Vagina (tissue), 2 donors: ENCODE measurements around the gene MICALL1. TPM values are rescaled to one million over a fixed set of nuclear protein-coding genes. Genes with fewer than 3 reads are reported as not detected.

Experiments used
- DNase-seq, 2 donors: peaks; one replicate each; pipeline ENCODE4 v3.0.0-alpha.2; 2017; ENCODE audit errors: extremely low spot score in 2 of 2
- H3K27ac ChIP-seq: fragments of 200-600 bp; sonication (generic); one replicate; pipeline ENCODE4 v1.5.1; 2019
- H3K27me3 ChIP-seq: fragments of 200-600 bp; sonication (generic); one replicate; pipeline ENCODE4 v1.5.1; 2019
- H3K36me3 ChIP-seq, 2 donors: fragments of 200-600 bp; sonication (generic); one replicate each; pipeline ENCODE4 v1.5.1; 2017 to 2019
- H3K4me1 ChIP-seq: fragments of 200-600 bp; sonication (generic); one replicate; pipeline ENCODE4 v1.5.1; 2019
- H3K4me3 ChIP-seq, 2 donors: fragments of 200-600 bp; sonication (generic); 1 replicate in 1 of 2; 2 replicates in 1 of 2; pipeline ENCODE4 v1.5.1; 2016 to 2019
- H3K9me3 ChIP-seq: fragments of 200-600 bp; sonication (generic); one replicate; pipeline ENCODE4 v1.5.1; 2019
- CTCF ChIP-seq, 3 experiments: fragments of 450-650 bp in 2 of 3; fragments of 200-600 bp in 1 of 3; sonication (generic) in 1 of 3; IDR thresholded peaks; one replicate each; pipeline ENCODE4 v1.5.1; 2017 to 2019; ENCODE audit warnings: antibody characterized with exemption in 3 of 3, mild to moderate bottlenecking in 2 of 3, moderate library complexity in 2 of 3
- POLR2A ChIP-seq, 2 donors: fragments of 450-650 bp; IDR thresholded peaks; one replicate each; pipeline ENCODE4 v1.6.1; 2017; ENCODE audit warnings: antibody characterized with exemption in 2 of 2, mild to moderate bottlenecking in 2 of 2, moderate library complexity in 2 of 2
- POLR2AphosphoS5 ChIP-seq, 2 donors: sonication (generic); formaldehyde crosslinking; IDR thresholded peaks; one replicate each; pipeline ENCODE4 v1.9.0; 2017; ENCODE audit warnings: antibody characterized with exemption in 2 of 2, mild to moderate bottlenecking in 2 of 2, low read depth in 1 of 2; ENCODE audit not compliant: insufficient read depth in 1 of 2
- intact Hi-C: fragments of 100-400 bp; cut with DNase I; formaldehyde crosslinking; loops from one replicate; pipeline ENCODE4 v1.15.1; 2023
- total RNA-seq: library from RNA; depleted of rRNA; stranded (reverse); fragments of >200 nt; gene quantifications from one replicate; pipeline ENCODE4 v1.2.3, GENCODE V29; 2016

MICALL1 gene, protein sequence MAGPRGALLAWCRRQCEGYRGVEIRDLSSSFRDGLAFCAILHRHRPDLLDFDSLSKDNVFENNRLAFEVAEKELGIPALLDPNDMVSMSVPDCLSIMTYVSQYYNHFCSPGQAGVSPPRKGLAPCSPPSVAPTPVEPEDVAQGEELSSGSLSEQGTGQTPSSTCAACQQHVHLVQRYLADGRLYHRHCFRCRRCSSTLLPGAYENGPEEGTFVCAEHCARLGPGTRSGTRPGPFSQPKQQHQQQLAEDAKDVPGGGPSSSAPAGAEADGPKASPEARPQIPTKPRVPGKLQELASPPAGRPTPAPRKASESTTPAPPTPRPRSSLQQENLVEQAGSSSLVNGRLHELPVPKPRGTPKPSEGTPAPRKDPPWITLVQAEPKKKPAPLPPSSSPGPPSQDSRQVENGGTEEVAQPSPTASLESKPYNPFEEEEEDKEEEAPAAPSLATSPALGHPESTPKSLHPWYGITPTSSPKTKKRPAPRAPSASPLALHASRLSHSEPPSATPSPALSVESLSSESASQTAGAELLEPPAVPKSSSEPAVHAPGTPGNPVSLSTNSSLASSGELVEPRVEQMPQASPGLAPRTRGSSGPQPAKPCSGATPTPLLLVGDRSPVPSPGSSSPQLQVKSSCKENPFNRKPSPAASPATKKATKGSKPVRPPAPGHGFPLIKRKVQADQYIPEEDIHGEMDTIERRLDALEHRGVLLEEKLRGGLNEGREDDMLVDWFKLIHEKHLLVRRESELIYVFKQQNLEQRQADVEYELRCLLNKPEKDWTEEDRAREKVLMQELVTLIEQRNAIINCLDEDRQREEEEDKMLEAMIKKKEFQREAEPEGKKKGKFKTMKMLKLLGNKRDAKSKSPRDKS
- total RNA-seq, result 112 TPM

DNA sequence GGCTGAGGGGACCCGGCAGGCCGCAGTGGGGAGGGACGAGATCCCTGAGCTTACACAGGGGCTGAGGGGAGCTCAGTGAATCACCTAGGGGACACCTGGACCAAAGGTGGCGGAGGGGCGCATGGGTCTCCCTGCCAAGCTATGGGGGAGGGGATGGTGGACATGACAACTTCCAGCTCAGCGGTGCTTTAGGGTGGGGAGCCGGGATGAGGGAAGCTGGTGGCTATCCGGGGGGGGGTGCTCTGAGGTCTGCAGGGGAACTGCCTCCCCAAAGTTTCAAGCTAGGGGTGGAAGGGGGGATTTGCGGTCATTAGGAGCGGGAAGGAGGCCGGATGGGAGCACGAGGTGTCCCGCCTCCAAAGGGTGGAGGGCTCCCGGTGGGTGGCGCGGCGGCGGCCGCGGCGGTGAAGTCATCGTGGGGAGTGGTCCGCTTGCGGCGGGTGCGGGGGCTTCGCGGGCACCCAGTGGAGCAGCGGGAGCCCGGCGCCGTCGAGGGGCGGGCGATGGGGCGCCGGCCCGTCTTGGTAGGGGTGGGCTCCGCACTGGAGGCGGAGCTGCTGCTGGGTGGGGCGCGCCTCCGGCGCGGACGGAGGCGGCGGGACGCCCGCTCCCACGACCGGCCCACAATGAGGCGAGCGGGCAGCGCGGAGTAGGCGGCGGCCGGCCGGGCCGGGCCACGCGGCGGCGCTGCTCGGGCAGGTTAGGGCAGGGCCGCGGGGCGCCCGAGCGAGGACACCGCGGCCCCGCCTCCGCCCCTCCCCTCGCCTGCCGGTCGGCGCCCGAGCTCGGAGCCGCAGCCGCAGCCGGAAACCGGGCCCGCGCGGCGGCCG lies at the start of gene MICALL1:
MICALL1 (plus strand) TSS at position 764 of the 830 bp plus-strand sequence. CDS start 126 bp downstream, outside the sequence.
- DNase-seq, result peak in 1 of 2 donors; percentile 90
- Histone ChIP-seq H3K4me3 (peak within 1 kb of the TSS; percentile 71 to 80), H3K9me3 (no peaks in the 10 kb centered on the region), H3K27me3 (no peaks in the 10 kb centered on the region), H3K27ac (peak within 1 kb of the TSS; percentile 96), H3K4me1 (peaks cover 63% of the 10 kb centered on the region), H3K36me3 (no peaks in the 10 kb centered on the region)
- TF ChIP-seq POLR2AphosphoS5 (IDR thresholded peaks at IDR 0.05; ENCODE audit: insufficient read depth in 1 of 2, low read depth in 1 of 2) (peak in 1 of 2 donors; percentile 4), CTCF (IDR thresholded peaks at IDR 0.05) (no peak), POLR2A (IDR thresholded peaks at IDR 0.05) (peak in 1 of 2 donors; percentile 48)
- intact Hi-C loops, result no loop called here

DNA sequence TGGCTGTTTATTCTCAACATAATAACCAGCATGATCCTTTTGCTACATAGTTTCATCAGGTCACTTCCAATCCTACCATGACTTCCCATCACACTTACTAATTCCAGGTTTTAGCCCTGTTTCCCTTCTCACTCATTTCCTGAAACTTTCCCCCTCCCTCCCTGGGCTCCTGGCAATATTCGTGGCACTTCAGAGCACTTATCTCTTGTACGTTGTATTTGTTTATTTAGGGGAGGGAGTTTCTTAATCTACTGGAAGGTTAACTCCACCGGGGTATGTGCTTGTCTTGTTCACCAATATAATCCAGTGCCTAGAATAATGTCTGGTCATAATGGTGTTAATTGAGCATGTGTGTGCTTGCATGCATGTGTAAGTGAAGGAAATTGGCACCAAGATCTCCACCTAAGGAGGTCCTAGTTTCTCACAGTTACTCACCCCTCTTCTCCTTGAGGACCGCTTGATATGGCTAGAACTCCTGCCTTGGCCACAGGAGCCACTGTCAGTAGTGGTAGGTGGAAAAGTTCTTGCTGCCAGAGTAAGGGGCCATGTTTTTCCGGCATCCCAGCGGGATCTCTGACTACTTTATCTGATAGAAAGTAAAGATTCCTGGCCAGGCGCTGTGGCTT lies 45.2 kb upstream of the MICALL1 start:
- DNase-seq, result no peak
- intact Hi-C loops, result loop anchor here (5.0 kb wide), 1 partner anchor 44 kb away; no protein-coding TSS in a partner anchor
- H3K27ac ChIP-seq, result no peak overlapping the region
- H3K27me3 ChIP-seq, result no peaks in the 10 kb centered on the region
- peaks cover 0 to 85% of the 10 kb centered on the region in 2 donors for H3K36me3 ChIP-seq
- TF ChIP-seq CTCF (IDR thresholded peaks at IDR 0.05) (no peak), POLR2A (IDR thresholded peaks at IDR 0.05) (no peak), POLR2AphosphoS5 (IDR thresholded peaks at IDR 0.05; ENCODE audit: insufficient read depth in 1 of 2, low read depth in 1 of 2) (no peak)
- no peaks in the 10 kb centered on the region for H3K9me3 ChIP-seq
- no peaks in the 10 kb centered on the region for H3K4me1 ChIP-seq
- no peak overlapping the region for H3K4me3 ChIP-seq

DNA sequence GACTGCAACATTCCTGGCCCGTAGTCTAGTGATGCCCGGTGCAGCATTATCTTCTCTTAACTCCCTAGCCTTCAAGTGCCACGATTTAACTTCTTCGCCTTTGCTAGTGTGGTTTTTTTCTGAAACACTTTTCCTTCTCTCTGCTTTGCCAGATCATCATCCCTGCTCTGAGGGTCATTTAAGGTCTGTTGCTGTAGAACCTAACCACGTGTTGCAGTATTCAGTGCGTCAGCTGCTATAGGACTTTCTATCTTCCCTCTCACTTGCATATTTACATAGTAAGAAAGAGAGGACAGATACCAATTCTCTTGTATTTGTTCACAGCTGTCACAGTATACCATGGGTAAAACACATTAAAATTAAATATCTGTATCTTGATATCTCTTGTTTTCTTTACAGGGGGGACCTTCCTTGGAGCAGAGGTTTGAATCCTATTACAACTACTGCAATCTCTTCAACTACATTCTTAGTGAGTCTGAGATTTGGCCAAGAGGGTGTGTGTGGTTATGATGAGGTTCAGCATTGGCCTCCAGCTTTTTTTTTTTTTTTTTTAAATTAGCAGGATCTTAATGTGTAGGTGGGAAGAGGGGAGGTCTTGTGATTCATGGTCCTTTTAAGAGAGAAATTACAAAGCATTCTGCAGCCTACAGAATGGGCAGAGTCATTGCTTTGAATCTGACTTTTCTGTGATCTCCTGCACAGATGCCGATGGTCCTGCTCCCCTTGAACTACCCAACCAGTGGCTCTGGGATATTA lies 43.3 kb upstream of the MICALL1 start:
- no peaks in the 10 kb centered on the region for H3K27me3 ChIP-seq
- no peak overlapping the region for H3K27ac ChIP-seq
- no peaks in the 10 kb centered on the region for H3K9me3 ChIP-seq
- no peak for DNase-seq
- H3K4me3 ChIP-seq, result no peak overlapping the region
- TF ChIP-seq POLR2A (IDR thresholded peaks at IDR 0.05) (no peak), POLR2AphosphoS5 (IDR thresholded peaks at IDR 0.05; ENCODE audit: insufficient read depth in 1 of 2, low read depth in 1 of 2) (no peak), CTCF (IDR thresholded peaks at IDR 0.05) (no peak)
- H3K36me3 ChIP-seq, result peaks cover 0 to 83% of the 10 kb centered on the region in 2 donors
- H3K4me1 ChIP-seq, result no peaks in the 10 kb centered on the region
- intact Hi-C loops, result loop anchor here (5.0 kb wide), 1 partner anchor 45 kb away; no protein-coding TSS in a partner anchor

GRCh38 chr22:37865510-37865909 lies 40.6 kb upstream of the MICALL1 start:
- Histone ChIP-seq H3K36me3 (peaks cover 0 to 82% of the 10 kb centered on the region in 2 donors), H3K27me3 (no peaks in the 10 kb centered on the region), H3K27ac (no peak overlapping the region), H3K4me1 (no peaks in the 10 kb centered on the region), H3K9me3 (no peaks in the 10 kb centered on the region), H3K4me3 (no peak overlapping the region)
- DNase-seq, result no peak
- TF ChIP-seq POLR2A (IDR thresholded peaks at IDR 0.05), result no peak
- intact Hi-C loops, result no loop called here
